Adrenal gland (tissue), 5 donors: ENCODE data around the gene PPP2R2C.

Experiments
- POLR2A ChIP-seq, 2 donors: fragments of 450-650 bp; IDR thresholded peaks; one replicate each; pipeline ENCODE4 v1.6.1; 2017; ENCODE audit warnings: antibody characterized with exemption in 2 of 2, mild to moderate bottlenecking in 2 of 2, moderate library complexity in 1 of 2
- TF ChIP-seq, protein P1 (sequence below), 6 experiments: fragments of 450-650 bp in 4 of 6; fragments of 200-600 bp in 2 of 6; sonication (generic) in 1 of 6; IDR thresholded peaks; 1 replicate in 5 of 6; 2 replicates in 1 of 6; pipeline versions ENCODE4 v1.5.1 to v1.8.0; 2016 to 2021; ENCODE audit warnings: antibody characterized with exemption in 6 of 6, mild to moderate bottlenecking in 2 of 6, moderate library complexity in 1 of 6
- donor health status: DM: no; HTN: no; CAD: no.

DNA sequence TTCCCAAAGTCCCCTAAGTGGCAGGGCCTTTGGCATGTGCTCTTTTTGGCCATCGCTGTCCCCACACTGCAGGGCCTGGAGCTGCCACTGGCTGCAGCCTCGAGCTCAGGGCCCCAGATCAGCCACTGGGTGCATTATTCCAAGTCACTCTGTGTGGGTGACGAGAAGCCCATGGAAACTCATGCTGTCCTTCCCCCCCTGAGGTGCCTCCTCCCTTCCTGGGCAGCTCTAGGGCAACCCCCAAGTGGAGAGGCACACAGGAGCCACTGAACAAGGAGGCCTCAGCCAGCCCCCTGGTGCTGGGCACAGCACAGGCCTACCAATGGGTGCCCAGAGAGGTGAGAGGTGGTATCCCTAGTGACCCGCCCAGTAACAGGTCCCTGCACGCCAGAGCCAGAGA, 84.5 kb downstream of the PPP2R2C start:
- no peak for TF ChIP-seq POLR2A (IDR thresholded peaks at IDR 0.05)
- TF ChIP-seq, protein P1, sequence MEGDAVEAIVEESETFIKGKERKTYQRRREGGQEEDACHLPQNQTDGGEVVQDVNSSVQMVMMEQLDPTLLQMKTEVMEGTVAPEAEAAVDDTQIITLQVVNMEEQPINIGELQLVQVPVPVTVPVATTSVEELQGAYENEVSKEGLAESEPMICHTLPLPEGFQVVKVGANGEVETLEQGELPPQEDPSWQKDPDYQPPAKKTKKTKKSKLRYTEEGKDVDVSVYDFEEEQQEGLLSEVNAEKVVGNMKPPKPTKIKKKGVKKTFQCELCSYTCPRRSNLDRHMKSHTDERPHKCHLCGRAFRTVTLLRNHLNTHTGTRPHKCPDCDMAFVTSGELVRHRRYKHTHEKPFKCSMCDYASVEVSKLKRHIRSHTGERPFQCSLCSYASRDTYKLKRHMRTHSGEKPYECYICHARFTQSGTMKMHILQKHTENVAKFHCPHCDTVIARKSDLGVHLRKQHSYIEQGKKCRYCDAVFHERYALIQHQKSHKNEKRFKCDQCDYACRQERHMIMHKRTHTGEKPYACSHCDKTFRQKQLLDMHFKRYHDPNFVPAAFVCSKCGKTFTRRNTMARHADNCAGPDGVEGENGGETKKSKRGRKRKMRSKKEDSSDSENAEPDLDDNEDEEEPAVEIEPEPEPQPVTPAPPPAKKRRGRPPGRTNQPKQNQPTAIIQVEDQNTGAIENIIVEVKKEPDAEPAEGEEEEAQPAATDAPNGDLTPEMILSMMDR (IDR thresholded peaks at IDR 0.05), result no peak
